ENCODE measurements around the gene WNT2. TPM values are rescaled to one million over a fixed set of nuclear protein-coding genes. Genes with fewer than 3 reads are reported as not detected.

WNT2 gene
- total and polyA plus RNA-seq, 2 of the 4 experiments (the other 2 are of a cell fraction) = 1.8 to 1.9 TPM

DNA sequence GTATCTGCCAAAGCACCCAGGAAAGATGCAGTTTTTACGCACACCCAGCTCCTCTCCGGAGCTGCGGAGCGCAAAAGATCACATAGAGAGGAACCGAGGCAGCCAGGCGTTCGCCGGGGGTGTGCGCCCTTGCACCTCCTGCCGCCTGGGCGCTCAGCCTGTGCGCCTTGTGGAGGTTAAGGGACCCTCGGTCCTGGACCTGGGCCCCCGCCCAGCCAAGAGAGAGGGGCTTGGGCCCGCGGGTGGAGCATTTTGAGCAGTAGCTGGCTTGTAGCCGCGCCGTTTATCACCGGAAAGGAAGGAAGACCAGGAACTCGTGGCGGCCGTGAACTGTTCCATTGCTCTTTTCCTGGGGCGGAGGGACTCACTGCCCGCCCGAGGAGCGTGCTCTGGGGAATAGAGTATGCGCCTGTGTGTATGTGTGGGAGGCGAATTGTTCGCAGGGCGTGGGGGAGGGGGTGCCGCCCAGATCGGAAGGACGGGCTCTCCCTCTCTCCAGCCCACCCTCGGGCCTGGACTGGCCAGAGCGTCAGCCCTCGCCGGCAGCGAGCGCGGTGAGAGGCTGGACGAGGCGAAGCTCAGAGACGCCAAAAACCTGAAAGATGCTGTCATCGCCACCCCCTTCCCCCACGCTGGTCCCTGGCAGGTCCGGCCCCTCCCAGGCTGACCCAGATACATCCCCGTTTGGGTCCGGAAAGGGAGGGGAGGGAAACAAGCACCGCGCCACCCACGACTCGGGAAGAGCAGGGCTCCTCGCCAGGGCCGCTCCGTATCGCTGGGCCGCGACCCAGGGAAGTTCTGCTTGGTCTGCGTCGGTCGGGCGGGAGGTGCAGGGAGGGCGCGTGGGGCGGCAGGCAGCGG is 1.2 kb upstream of the WNT2 start:
- H3K56ac ChIP-seq (ENCODE audit: extremely low read depth, insufficient read depth, low read length) = no peak overlapping the region
- H3K4me2 ChIP-seq (ENCODE audit: low read depth, low read length) = peak overlapping the region; percentile 83
- H3K27ac ChIP-seq (ENCODE audit: insufficient read depth, low read length) = peak overlapping the region; percentile 8; the same call in 1 of the 2 replicates
- H4K5ac ChIP-seq (ENCODE audit: low read depth, low read length) = peak overlapping the region; percentile 49; the same call in 1 of the 2 replicates
- WGBS, 2 experiments (ENCODE audit: extremely low coverage in 2 of 2, insufficient read length in 1 of 2) = 10% methylated on average over 17 of the region's 67 CpGs; no CpG with 5 or more reads in 1 of the 2 experiments
- H3K79me1 ChIP-seq (ENCODE audit: low read depth in 1 of 2, low read length in 2 of 2) = no peaks in the 10 kb centered on the region
- H3K23ac ChIP-seq (ENCODE audit: low read depth, low read length) = peak overlapping the region; percentile 68
- intact Hi-C loops (cut with micrococcal nuclease) = loop anchor here (5.0 kb wide), 2 partner anchors 38 to 52 kb away; no protein-coding TSS in a partner anchor
- H4K91ac ChIP-seq (ENCODE audit: insufficient read depth, low read depth, low read length) = peak overlapping the region; percentile 41
- H3K27me3 ChIP-seq (ENCODE audit: control insufficient read depth, insufficient read depth, low read length) = peaks cover 30% of the 10 kb centered on the region
- peak overlapping the region; percentile 42; the same call in 1 of the 2 replicates for H3K14ac ChIP-seq (replicated peaks; ENCODE audit: low read depth, low read length)
- in situ Hi-C loops (cut with MboI; ENCODE audit: low sequenced_read_pairs) = no loop called here
- H3K36me3 ChIP-seq (ENCODE audit: control insufficient read depth, insufficient read depth, low read length) = peaks cover 6% of the 10 kb centered on the region; the same call in 1 of the 2 replicates
- peak overlapping the region; percentile 19 to 78; a peak in 2 of 4 replicates for H4K8ac ChIP-seq (ENCODE audit: low read depth in 2 of 2, low read length in 2 of 2)
- POLR2A ChIA-PET (ENCODE audit: unreplicated experiment) = interaction anchor here (0.7 to 1.1 kb wide), 2 partner anchors 17 to 201 kb away, joined by 3 to 6 read pairs; no protein-coding TSS in a partner anchor
- 0 out of 2 replicates have a peak, but pooled peaks cover 2% of the 10 kb centered on the region for H3K9me1 ChIP-seq (ENCODE audit: insufficient read depth, low read length)
- peak overlapping the region; percentile 94 for H2AFZ ChIP-seq (replicated peaks; ENCODE audit: low read length, poor library complexity)
- peak overlapping the region; percentile 90 for H2BK120ac ChIP-seq (ENCODE audit: low read depth, low read length)
- no peaks in the 10 kb centered on the region for H4K20me1 ChIP-seq (ENCODE audit: insufficient read depth, low read length)
- no peak overlapping the region for H2BK15ac ChIP-seq (ENCODE audit: low read depth, low read length)
- peak overlapping the region; percentile 91 for H2AK9ac ChIP-seq (replicated peaks; ENCODE audit: low read depth, low read length, poor library complexity)
- DNase-seq = peak; percentile 70
- CTCF ChIA-PET = interaction anchor here (0.5 to 0.8 kb wide), 2 partner anchors 25 to 111 kb away, joined by 3 to 4 read pairs; no protein-coding TSS in a partner anchor
- peak overlapping the region; percentile 42; the same call in 1 of the 2 replicates for H3K18ac ChIP-seq (ENCODE audit: low read depth, low read length)
- dilution Hi-C loops (cut with HindIII; ENCODE audit: low sequenced_read_pairs, unreplicated experiment) = no loop called here
- TF ChIP-seq RFX5 (IDR thresholded peaks at IDR 0.05; ENCODE audit: low read depth, low read length) (no peak), CHD1 (IDR thresholded peaks at IDR 0.05; ENCODE audit: low read depth, low read length) (no peak), MAFK (IDR thresholded peaks at IDR 0.05; ENCODE audit: low read depth, low read length) (no peak), SMC3 (IDR thresholded peaks at IDR 0.05; ENCODE audit: low read depth, low read length) (no peak)
- BruUV-seq (replicated peaks) = no TSS peak
- H2BK5ac ChIP-seq (ENCODE audit: low read depth, low read length, poor library complexity, severe bottlenecking) = no peak overlapping the region
- no peak overlapping the region for H2AK5ac ChIP-seq (ENCODE audit: low read depth, low read length)
- ATAC-seq (ENCODE audit: low read depth) = peak; percentile 82
- peak overlapping the region; percentile 21 for H3K4me3 ChIP-seq (ENCODE audit: insufficient read depth, low read depth, low read length)
- peaks cover 6% of the 10 kb centered on the region; the same call in 1 of the 2 replicates for H3K9me3 ChIP-seq (ENCODE audit: control insufficient read depth, insufficient read depth, low read length)
- peak overlapping the region; percentile 38; the same call in 1 of the 2 replicates for H3K9ac ChIP-seq (ENCODE audit: low read depth, low read length)
- H3K4me1 ChIP-seq (ENCODE audit: control insufficient read depth, insufficient read depth, low read length) = peaks cover 7% of the 10 kb centered on the region; the same call in 1 of the 2 replicates
- peak overlapping the region; percentile 56 for H2BK20ac ChIP-seq (ENCODE audit: low read depth, low read length)
- peak overlapping the region; percentile 79 for H3K4ac ChIP-seq (ENCODE audit: low read depth, low read length)
